IMR-90 (cell line): Measurements from ENCODE around the gene SRC. TPM values are rescaled to one million over a fixed set of nuclear protein-coding genes. Genes with fewer than 3 reads are reported as not detected.

ENCODE experiments used
- ATAC-seq: fragments of 200-7000 bp; cut with Tn5 transposase; 2 replicates; pipeline ENCODE4 v1.9.1; 2020; ENCODE audit warnings: low read depth, mild to moderate bottlenecking, moderate library complexity
- BruUV-seq: library from RNA; stranded (reverse); fragments of 400-500 nt; replicated peaks from 2 replicates; lab custom pipeline; 2021; lab: Mats Ljungman, UMichigan
- CTCF ChIA-PET: fragments of 300-600 bp; formaldehyde crosslinking; extraction: SDS; loops from one replicate; lab custom pipeline; 2021; ENCODE audit warnings: antibody characterized with exemption; lab: Yijun Ruan, JAX
- POLR2A ChIA-PET: fragments of 300-600 bp; sonication (Branson Sonifier 250); formaldehyde crosslinking; loops from one replicate; lab custom pipeline; 2022; ENCODE audit warnings: antibody characterized with exemption; ENCODE audit not compliant: unreplicated experiment; lab: Charles Lee
- DNase-seq: peaks from one replicate; pipeline ENCODE4 v3.0.0; 2013
- H2AFZ ChIP-seq: replicated peaks from 2 replicates; pipeline ENCODE3; 2013; ENCODE audit warnings: low read length, mild to moderate bottlenecking; ENCODE audit not compliant: poor library complexity
- H2AK5ac ChIP-seq: 2 replicates; pipeline ENCODE4 v1.6.1; 2013; ENCODE audit warnings: low read depth, low read length, inconsistent platforms
- H2AK9ac ChIP-seq: replicated peaks from 2 replicates; pipeline ENCODE3; 2013; ENCODE audit warnings: mild to moderate bottlenecking, low read depth, low read length, moderate library complexity; ENCODE audit not compliant: poor library complexity
- H2BK120ac ChIP-seq: 2 replicates; pipeline ENCODE4 v1.6.1; 2013; ENCODE audit warnings: low read depth, low read length, inconsistent platforms
- H2BK15ac ChIP-seq: 3 replicates; pipeline ENCODE4 v1.6.1; 2013; ENCODE audit warnings: low read depth, low read length, inconsistent platforms
- H2BK20ac ChIP-seq: 2 replicates; pipeline ENCODE4 v1.6.1; 2013; ENCODE audit warnings: low read depth, mild to moderate bottlenecking, inconsistent platforms, low read length, moderate library complexity
- H2BK5ac ChIP-seq: 2 replicates; pipeline ENCODE4 v1.6.1; 2013; ENCODE audit warnings: mild to moderate bottlenecking, low read depth, low read length, inconsistent platforms; ENCODE audit not compliant: poor library complexity, severe bottlenecking
- H3K14ac ChIP-seq: replicated peaks from 2 replicates; pipeline ENCODE4 v1.6.1; 2013; ENCODE audit warnings: low read depth, low read length, inconsistent platforms
- H3K18ac ChIP-seq: 2 replicates; pipeline ENCODE4 v1.6.1; 2013; ENCODE audit warnings: low read depth, low read length, control low read depth
- H3K23ac ChIP-seq: 2 replicates; pipeline ENCODE4 v1.6.1; 2013; ENCODE audit warnings: low read depth, low read length, inconsistent platforms
- H3K27ac ChIP-seq: 2 replicates; pipeline ENCODE4 v1.5.1; 2013; ENCODE audit warnings: mild to moderate bottlenecking, control low read depth, low read length; ENCODE audit not compliant: insufficient read depth
- H3K27me3 ChIP-seq: 2 replicates; pipeline ENCODE4 v1.6.1; 2013; ENCODE audit warnings: low read length; ENCODE audit not compliant: control insufficient read depth, insufficient read depth
- H3K36me3 ChIP-seq: 2 replicates; pipeline ENCODE4 v1.6.1; 2013; ENCODE audit warnings: low read length, mixed read lengths; ENCODE audit not compliant: control insufficient read depth, insufficient read depth
- H3K4ac ChIP-seq: 2 replicates; pipeline ENCODE4 v1.6.1; 2013; ENCODE audit warnings: low read depth, low read length, inconsistent platforms
- H3K4me1 ChIP-seq: 2 replicates; pipeline ENCODE4 v1.6.1; 2013; ENCODE audit warnings: low read length, mixed read lengths; ENCODE audit not compliant: control insufficient read depth, insufficient read depth
- H3K4me2 ChIP-seq: 2 replicates; pipeline ENCODE4 v1.6.1; 2013; ENCODE audit warnings: low read depth, mild to moderate bottlenecking, control low read depth, low read length, moderate library complexity
- H3K4me3 ChIP-seq: 2 replicates; pipeline ENCODE4 v1.5.1; 2013; ENCODE audit warnings: low read depth, mild to moderate bottlenecking, control low read depth, low read length, moderate library complexity; ENCODE audit not compliant: insufficient read depth
- H3K56ac ChIP-seq: 2 replicates; pipeline ENCODE4 v1.6.1; 2013; ENCODE audit warnings: low read length, inconsistent platforms; ENCODE audit not compliant: insufficient read depth; ENCODE audit errors: extremely low read depth
- H3K79me1 ChIP-seq, 2 experiments: 2 replicates each; pipeline ENCODE4 v1.6.1; 2013; ENCODE audit warnings: low read length in 2 of 2, inconsistent platforms in 1 of 2, low read depth in 1 of 2
- H3K9ac ChIP-seq: 2 replicates; pipeline ENCODE4 v1.6.1; 2013; ENCODE audit warnings: low read depth, low read length, control low read depth
- H3K9me1 ChIP-seq: 2 replicates; pipeline ENCODE4 v1.6.1; 2013; ENCODE audit warnings: low read length, inconsistent platforms; ENCODE audit not compliant: insufficient read depth
- H3K9me3 ChIP-seq: 2 replicates; pipeline ENCODE4 v1.6.1; 2013; ENCODE audit warnings: low read length; ENCODE audit not compliant: control insufficient read depth, insufficient read depth
- H4K20me1 ChIP-seq: 2 replicates; pipeline ENCODE4 v1.6.1; 2013; ENCODE audit warnings: low read length, inconsistent platforms; ENCODE audit not compliant: insufficient read depth
- H4K5ac ChIP-seq: 2 replicates; pipeline ENCODE4 v1.6.1; 2013; ENCODE audit warnings: mild to moderate bottlenecking, low read depth, low read length, control low read depth
- H4K8ac ChIP-seq, 2 experiments: 2 replicates each; pipeline ENCODE4 v1.6.1; 2013; ENCODE audit warnings: low read depth in 2 of 2, low read length in 2 of 2, control low read depth in 1 of 2, inconsistent platforms in 1 of 2
- H4K91ac ChIP-seq: 2 replicates; pipeline ENCODE4 v1.6.1; 2013; ENCODE audit warnings: low read depth, low read length, inconsistent platforms; ENCODE audit not compliant: insufficient read depth
- BHLHE40 ChIP-seq: fragments of 150-350 bp; IDR thresholded peaks from 2 replicates; pipeline ENCODE4 v1.6.1; 2016; ENCODE audit warnings: mild to moderate bottlenecking, low read depth, low read length
- CTCF ChIP-seq: conservative IDR thresholded peaks from 2 replicates; pipeline ENCODE4 v1.5.1; 2012; ENCODE audit warnings: mild to moderate bottlenecking, low read depth, low read length, improper control_type of control experiment
- ELK1 ChIP-seq: fragments of 150-350 bp; IDR thresholded peaks from 2 replicates; pipeline ENCODE4 v1.6.1; 2016; ENCODE audit warnings: low read depth, mild to moderate bottlenecking, low read length, moderate library complexity, borderline replicate concordance
- RAD21 ChIP-seq: IDR thresholded peaks from 2 replicates; pipeline ENCODE4 v1.6.1; 2012; ENCODE audit warnings: low read length, improper control_type of control experiment
- RCOR1 ChIP-seq: IDR thresholded peaks from 2 replicates; pipeline ENCODE4 v1.6.1; 2012; ENCODE audit warnings: mild to moderate bottlenecking, low read length, improper control_type of control experiment; ENCODE audit not compliant: insufficient replicate concordance
- SMC3 ChIP-seq: fragments of 150-350 bp; IDR thresholded peaks from 2 replicates; pipeline ENCODE4 v1.6.1; 2016; ENCODE audit warnings: low read depth, mild to moderate bottlenecking, antibody characterized with exemption, low read length, moderate library complexity
- WGBS, 2 experiments: methylation state at CpG; one replicate each; pipeline versions ENCODE4 v1.1.5 to v1.1.7; 2013; ENCODE audit warnings: missing lambda C conversion rate in 2 of 2; ENCODE audit not compliant: insufficient read length in 1 of 2; ENCODE audit errors: extremely low coverage in 2 of 2; 5-methylcytosine and 5-hydroxymethylcytosine counted together
- dilution Hi-C: fragments of 300-500 bp; cut with HindIII; formaldehyde crosslinking; loops from one replicate; pipeline ENCODE4 v1.14.3; 2018; ENCODE audit warnings: low sequenced_read_pairs; ENCODE audit not compliant: unreplicated experiment
- in situ Hi-C: fragments of 300-500 bp; cut with MboI; formaldehyde crosslinking; loops from 3 replicates; pipeline ENCODE4 v1.14.3; 2019; ENCODE audit warnings: low sequenced_read_pairs, inconsistent platforms, mixed read lengths
- intact Hi-C: fragments of 100-400 bp; cut with micrococcal nuclease; formaldehyde crosslinking; loops from 2 replicates; pipeline ENCODE4 v1.10.0; 2022
- polyA plus RNA-seq, 3 experiments: library from polyadenylated mRNA; depleted of rRNA; stranded (reverse); fragments of >200 nt; gene quantifications; 2 replicates each; pipeline ENCODE4 v1.2.3, GENCODE V29; 2012; ENCODE audit warnings: low replicate concordance in 1 of 3
- total RNA-seq: library from RNA; depleted of rRNA; stranded (reverse); fragments of >200 nt; gene quantifications from 2 replicates; pipeline ENCODE4 v1.2.3, GENCODE V29; 2012

SRC gene
- total and polyA plus RNA-seq, 2 of the 4 experiments (the other 2 are of a cell fraction) = 7.0 to 24.2 TPM

- Histone ChIP-seq H3K4me2 (no peak overlapping the region), H3K9me1 (peaks cover 8% of the 10 kb centered on the region), H3K36me3 (no peaks in the 10 kb centered on the region), H3K4me1 (peaks cover 5% of the 10 kb centered on the region), H4K91ac (no peak overlapping the region), H4K5ac (no peak overlapping the region), H3K14ac (no peak overlapping the region), H4K8ac (no peak overlapping the region), H2BK15ac (no peak overlapping the region), H2BK20ac (no peak overlapping the region), H4K20me1 (no peaks in the 10 kb centered on the region), H3K27me3 (no peaks in the 10 kb centered on the region), H3K9me3 (no peaks in the 10 kb centered on the region), H3K56ac (no peak overlapping the region), H3K79me1 (peaks cover 0 to 8% of the 10 kb centered on the region in 2 experiments; a peak in 1 of 4 replicates), H3K9ac (no peak overlapping the region), H3K27ac (no peak overlapping the region), H2AK5ac (no peak overlapping the region), H3K4ac (no peak overlapping the region), H2BK120ac (no peak overlapping the region), H2BK5ac (no peak overlapping the region), H2AK9ac (no peak overlapping the region), H3K23ac (no peak overlapping the region), H3K4me3 (no peak overlapping the region), H2AFZ (no peak overlapping the region), H3K18ac (no peak overlapping the region)
- intact Hi-C loops = no loop called here
- DNase-seq = no peak
- no peak for ATAC-seq
- 100% methylated on average over 2 of the region's 6 CpGs; no CpG with 5 or more reads in 1 of the 2 experiments for WGBS, 2 experiments
- no TSS peak for BruUV-seq
- dilution Hi-C loops = no loop called here
- ChIA-PET POLR2A (no interaction called here), CTCF (no interaction called here)
- no peak for TF ChIP-seq RAD21
- no peak for TF ChIP-seq CTCF
- TF ChIP-seq ELK1 = no peak
- no peak for TF ChIP-seq RCOR1
- no peak for TF ChIP-seq BHLHE40
- TF ChIP-seq SMC3 = no peak
- in situ Hi-C loops = no loop called here
These were observed 4.9 kb upstream of the SRC start for GRCh38 chr20:37340998-37341397.
